ENCODE measurements around the gene ZNF839. TPM values are rescaled to one million over a fixed set of nuclear protein-coding genes. Genes with fewer than 3 reads are reported as not detected.

The ZNF839 gene
- total RNA-seq, 1 experiment from 2014 or later = 15.1 TPM

- ChIA-PET CTCF (no interaction called here), POLR2A (no interaction called here)
- H3K36me3 Mint-ChIP-seq = no peaks in the 10 kb centered on the region
- H3K4me1 Mint-ChIP-seq = no peaks in the 10 kb centered on the region
- H3K27me3 Mint-ChIP-seq (ENCODE audit: low read depth) = no peaks in the 10 kb centered on the region; the same call in 1 of the 2 replicates
- no peak for ATAC-seq
- no peak overlapping the region for H3K4me3 Mint-ChIP-seq
- TF ChIP-seq JUN (CRISPR knock-in tag; IDR thresholded peaks at IDR 0.05) = no peak
- no peak for TF ChIP-seq ZNF263 (CRISPR knock-in tag; IDR thresholded peaks at IDR 0.05; ENCODE audit: low read depth)
- TF ChIP-seq PRDM15 (CRISPR knock-in tag; IDR thresholded peaks at IDR 0.05) = no peak
- TF ChIP-seq GRHL2 (CRISPR knock-in tag; IDR thresholded peaks at IDR 0.05; ENCODE audit: insufficient replicate concordance, severe bottlenecking) = no peak
- no peak for TF ChIP-seq ESRRA (CRISPR knock-in tag; IDR thresholded peaks at IDR 0.05; ENCODE audit: borderline replicate concordance)
- TF ChIP-seq PRRX2 (CRISPR knock-in tag; IDR thresholded peaks at IDR 0.05) = no peak
- TF ChIP-seq MXD4 (CRISPR knock-in tag; IDR thresholded peaks at IDR 0.05; ENCODE audit: borderline replicate concordance) = no peak
- no peak for TF ChIP-seq HMGA2 (CRISPR knock-in tag; IDR thresholded peaks at IDR 0.05)
- TF ChIP-seq ZNF423 (CRISPR knock-in tag; IDR thresholded peaks at IDR 0.05) = no peak
- no peak for TF ChIP-seq ATF3 (CRISPR knock-in tag; conservative IDR thresholded peaks at IDR 0.05)
- no peak for TF ChIP-seq IRF2 (CRISPR knock-in tag; IDR thresholded peaks at IDR 0.05; ENCODE audit: borderline replicate concordance, low read depth)
- TF ChIP-seq ZMAT4 (CRISPR knock-in tag; IDR thresholded peaks at IDR 0.05) = no peak
- TF ChIP-seq GTF2I (CRISPR knock-in tag; conservative IDR thresholded peaks at IDR 0.05) = no peak
- no peak for TF ChIP-seq ZNF317 (CRISPR knock-in tag; IDR thresholded peaks at IDR 0.05; ENCODE audit: borderline replicate concordance, low read depth)
- TF ChIP-seq AFF4 (CRISPR knock-in tag; IDR thresholded peaks at IDR 0.05; ENCODE audit: borderline replicate concordance) = no peak
- TF ChIP-seq ATF2 (CRISPR knock-in tag; IDR thresholded peaks at IDR 0.05; ENCODE audit: borderline replicate concordance, low read depth) = no peak
- TF ChIP-seq TP53 (CRISPR knock-in tag; IDR thresholded peaks at IDR 0.05) = no peak
- no peak for TF ChIP-seq IRF1 (CRISPR knock-in tag; IDR thresholded peaks at IDR 0.05)
- no peak for DNase-seq (ENCODE audit: low spot score)
- no peak overlapping the region for H3K27ac Mint-ChIP-seq
- peaks cover 7% of the 10 kb centered on the region; the same call in 1 of the 2 replicates for H3K9me3 Mint-ChIP-seq
These were observed 43.7 kb upstream of the ZNF839 start for GRCh38 chr14:102275866-102276265.

Measured in WTC11 (cell line).